GM21360 (cell line): ENCODE results near the gene PCGF3.
"Not testable (repeated sequence)": the region's sequence is repeated elsewhere in the genome, so short reads cannot be mapped to it uniquely, and the experiment has no call there.

Experiments used
- ATAC-seq: cut with Tn5 transposase; IDR thresholded peaks from one replicate; pipeline ENCODE4 v1.9.1; 2021; ENCODE audit warnings: mild to moderate bottlenecking, moderate library complexity; ENCODE audit not compliant: unreplicated experiment

Gene PCGF3

GRCh38 chr4:759810-760209 lies 54.2 kb downstream of the PCGF3 start:
- not testable (repeated sequence) for ATAC-seq

GRCh38 chr4:760616-761015 lies 55.0 kb downstream of the PCGF3 start:
- no peak for ATAC-seq

GRCh38 chr4:761086-761485 lies 55.5 kb downstream of the PCGF3 start:
- ATAC-seq = no peak

DNA sequence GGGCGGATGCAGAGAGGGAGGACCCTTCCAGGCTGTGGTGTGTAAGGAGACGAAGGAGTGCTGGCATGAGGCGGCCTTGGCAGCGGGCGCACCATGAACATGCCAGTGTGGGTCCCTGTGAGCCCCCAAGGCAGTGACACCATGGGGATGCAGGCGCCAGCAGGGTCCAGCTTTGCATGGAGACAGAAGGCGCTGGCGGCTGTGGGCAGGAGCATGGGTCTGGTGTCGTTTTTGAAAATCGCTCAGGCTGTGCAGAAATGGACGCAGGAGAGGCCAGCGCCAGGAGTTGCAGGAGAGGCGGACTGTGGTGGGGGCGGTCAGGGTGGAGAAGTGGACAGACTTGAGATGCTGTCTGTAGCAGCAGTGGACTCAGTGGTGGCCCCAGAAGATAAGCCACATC lies 56.1 kb downstream of the PCGF3 start:
- no peak for ATAC-seq

DNA sequence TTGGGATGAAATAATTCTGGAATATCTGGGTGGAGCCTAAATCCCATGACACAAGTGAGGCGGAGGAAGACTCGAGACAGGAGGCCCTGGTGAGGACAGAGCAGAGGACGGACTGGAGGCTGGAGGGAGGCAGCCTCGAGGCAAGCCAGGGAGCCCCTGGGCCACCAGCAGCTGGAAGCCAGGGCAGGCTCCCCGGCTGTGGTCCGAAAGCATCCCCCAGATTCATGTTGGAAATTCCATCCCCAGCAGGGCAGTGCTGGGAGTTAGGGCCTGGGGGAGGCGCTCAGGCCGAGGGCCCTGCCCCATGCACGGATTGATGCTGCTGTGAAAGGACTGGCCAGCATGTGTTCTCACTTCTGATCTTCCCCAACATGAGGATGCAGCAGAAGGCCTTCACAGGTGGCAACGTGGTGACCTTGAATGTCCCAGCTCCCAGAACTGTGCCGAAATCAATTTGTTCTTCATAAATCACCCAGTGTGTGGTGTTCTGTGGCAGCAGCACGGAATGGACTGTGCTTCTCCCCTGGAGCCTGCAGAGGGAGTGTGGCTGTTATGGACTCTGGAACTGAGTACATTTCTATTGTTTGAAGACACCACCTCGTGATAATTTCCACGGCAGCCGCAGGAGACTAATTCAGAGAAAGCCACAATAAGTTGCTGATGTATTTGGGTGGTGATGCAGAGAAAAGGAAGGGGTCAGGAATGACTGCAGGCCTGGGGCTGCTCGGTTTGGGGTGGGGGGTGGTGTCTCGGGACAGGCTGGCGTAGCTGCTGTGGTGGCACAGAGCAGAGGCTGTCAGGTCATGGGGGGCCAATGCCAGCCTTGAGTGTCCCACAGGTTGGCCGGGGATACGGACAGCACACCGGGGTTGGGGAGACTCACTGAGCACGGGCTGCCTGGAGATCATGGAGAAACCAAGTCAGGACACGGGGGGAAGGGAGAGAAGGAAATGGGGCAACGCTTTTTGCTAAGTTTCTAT lies 56.9 kb downstream of the PCGF3 start:
- no peak for ATAC-seq

DNA sequence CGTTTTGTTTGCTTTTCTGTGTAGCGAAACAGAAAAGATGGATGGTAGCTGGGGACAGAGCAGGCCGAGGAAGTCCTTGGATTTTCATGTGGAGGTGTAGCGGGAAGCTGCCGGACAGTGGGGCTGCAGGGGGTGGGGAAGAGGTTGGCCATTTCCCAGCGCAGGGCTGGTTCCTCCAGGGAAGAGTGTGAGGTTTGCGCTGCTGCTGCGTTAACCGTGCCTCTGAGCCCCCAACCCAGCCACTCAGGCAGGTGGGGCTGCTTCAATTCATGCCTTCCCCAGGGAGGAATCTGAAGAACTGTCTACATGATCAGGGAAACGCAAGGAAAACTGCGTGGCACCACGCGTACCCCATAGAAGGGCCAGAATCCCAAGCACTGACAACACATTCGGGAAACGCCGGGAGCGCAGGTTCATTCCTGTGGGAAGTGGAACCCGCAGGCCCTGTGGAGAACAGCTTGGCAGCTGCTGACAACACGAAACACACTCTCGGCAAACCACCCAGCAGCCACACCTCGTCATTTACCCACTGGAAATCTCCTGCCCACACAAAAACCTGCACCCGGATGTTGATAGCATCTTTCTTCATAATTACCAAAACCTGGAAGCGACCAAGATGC lies 57.7 kb downstream of the PCGF3 start:
- no peak for ATAC-seq

DNA sequence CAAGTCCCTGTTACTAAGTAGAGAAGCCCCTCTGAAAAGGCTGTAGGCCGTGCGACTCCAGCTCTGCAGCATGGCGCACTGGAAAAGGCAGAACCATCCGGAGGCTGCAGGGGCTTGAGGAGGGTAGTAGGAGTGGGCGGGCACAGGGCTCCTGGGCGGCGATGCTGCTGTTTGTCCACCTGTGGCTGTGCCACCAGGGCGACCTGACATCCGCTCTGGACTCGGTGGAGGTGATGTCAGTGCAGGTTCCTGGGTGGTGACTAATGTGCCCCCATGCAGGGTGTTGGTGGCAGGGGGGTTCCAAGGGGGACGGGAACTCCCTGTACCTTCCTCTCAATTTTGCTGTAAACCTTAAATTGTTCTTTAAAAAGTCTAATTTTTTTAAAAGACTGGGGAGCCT lies 58.3 kb downstream of the PCGF3 start:
- ATAC-seq = no peak

- no peak for ATAC-seq
Observed at GRCh38 chr4:764405-765169, 59.0 kb downstream of the PCGF3 start.

GRCh38 chr4:766152-766515 lies 60.5 kb downstream of the PCGF3 start:
- no peak for ATAC-seq

- no peak for ATAC-seq
Observed at GRCh38 chr4:766559-767283, 61.1 kb downstream of the PCGF3 start.

- no peak for ATAC-seq
Observed at GRCh38 chr4:768076-768475, 62.4 kb downstream of the PCGF3 start.

DNA sequence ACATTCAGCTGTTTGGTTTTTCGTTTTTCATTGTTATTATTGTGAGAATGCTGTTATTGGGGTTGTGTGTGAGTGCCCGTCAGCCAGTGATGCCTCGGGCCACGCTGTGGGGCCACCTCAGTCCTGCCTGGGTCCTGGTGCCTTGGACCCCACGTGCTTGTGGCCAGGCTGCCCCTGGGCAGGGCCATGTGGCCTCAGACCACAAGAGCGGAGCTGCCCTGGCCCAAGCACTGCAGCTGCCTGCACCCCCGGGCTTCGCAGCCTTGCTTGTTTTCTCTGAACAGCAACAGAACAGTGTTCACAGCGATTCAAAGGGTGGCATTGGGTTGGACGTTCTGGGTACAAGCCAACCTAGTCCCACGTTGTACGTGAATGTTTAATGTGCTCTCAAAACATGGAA lies 63.4 kb downstream of the PCGF3 start:
- ATAC-seq = no peak

DNA sequence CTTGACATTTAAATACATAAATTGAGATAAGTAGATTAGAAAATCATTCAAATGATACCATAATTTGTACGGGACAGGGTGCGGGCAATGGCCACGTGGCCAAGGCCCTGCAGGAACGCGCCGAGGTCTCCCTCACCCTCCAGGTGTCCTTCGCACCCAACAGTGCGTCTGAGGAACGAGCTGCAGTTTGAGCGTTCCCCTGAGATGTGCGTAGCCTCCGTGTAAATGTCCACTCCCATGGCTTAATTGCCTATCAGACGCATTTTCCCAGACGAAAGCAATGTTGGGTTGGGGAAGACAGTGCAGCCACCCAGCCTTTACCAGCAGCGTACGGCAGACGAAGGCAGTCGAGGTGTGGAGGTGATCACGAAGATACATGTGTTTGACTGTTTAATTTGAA lies 63.9 kb downstream of the PCGF3 start:
- no peak for ATAC-seq

GRCh38 chr4:770022-770421 lies 64.4 kb downstream of the PCGF3 start:
- ATAC-seq = no peak

DNA sequence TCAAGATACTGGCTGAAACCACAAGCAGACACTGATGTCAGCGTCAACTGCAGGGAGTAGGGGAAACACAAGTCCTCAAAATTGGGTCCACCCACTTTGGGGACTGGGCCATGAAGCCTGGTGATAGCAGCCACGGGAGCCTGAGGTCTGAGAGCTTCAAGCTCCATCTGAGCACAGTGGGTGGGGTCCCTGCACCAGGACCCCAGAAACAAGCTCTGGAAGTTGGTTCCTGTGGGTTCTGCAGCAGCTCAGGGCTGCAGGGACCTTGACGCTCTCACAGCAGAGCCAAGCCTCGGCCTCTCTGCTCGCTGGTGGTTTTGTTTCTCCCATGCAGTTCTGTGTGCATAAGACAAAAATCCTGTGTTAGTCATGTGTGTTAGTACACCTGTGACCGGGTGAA lies 65.8 kb downstream of the PCGF3 start:
- ATAC-seq = no peak

DNA sequence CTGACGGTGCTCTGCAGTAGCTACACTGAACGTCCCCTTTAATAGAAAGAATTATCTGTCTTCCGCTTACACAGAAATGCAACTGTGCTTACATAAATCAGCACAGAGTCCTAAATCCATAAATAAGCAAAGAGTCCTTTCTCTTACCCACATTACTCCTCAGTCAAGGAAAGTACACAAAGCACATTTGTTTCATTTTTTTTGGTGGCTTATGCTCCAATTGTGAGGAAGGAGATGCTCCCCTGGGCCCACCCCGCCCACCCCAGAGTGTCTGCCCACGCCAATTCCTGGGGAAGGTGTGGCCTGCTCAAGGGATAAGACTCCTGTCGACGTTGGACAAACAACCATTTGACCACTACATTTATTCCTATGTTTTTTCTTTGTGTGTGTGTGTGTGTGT lies 66.5 kb downstream of the PCGF3 start:
- ATAC-seq = no peak

- no peak for ATAC-seq
Observed at GRCh38 chr4:772776-773175, 67.1 kb downstream of the PCGF3 start.

- ATAC-seq = no peak
Observed at GRCh38 chr4:773214-773613, 67.6 kb downstream of the PCGF3 start.

GRCh38 chr4:774419-775092 lies 68.9 kb downstream of the PCGF3 start:
- ATAC-seq = not testable (repeated sequence)

- not testable (repeated sequence) for ATAC-seq
Observed at GRCh38 chr4:775485-775884, 69.9 kb downstream of the PCGF3 start.
